Cardiac muscle cell (in vitro differentiated cells and primary cell): Measurements from ENCODE around the gene RPL36. TPM values are rescaled to one million over a fixed set of nuclear protein-coding genes. Genes with fewer than 3 reads are reported as not detected.

ENCODE experiments used
- DNase-seq, 2 donors: peaks; one replicate each; pipeline versions ENCODE4 v3.0.0 to v3.0.0-alpha.2; 2010 to 2017; ENCODE audit warnings: low read depth in 1 of 2, low spot score in 1 of 2
- H3K27ac ChIP-seq: fragments of 200-600 bp; sonication (generic); 2 replicates; pipeline ENCODE4 v1.5.1; 2016
- H3K27me3 ChIP-seq: fragments of 200-600 bp; sonication (generic); 2 replicates; pipeline ENCODE4 v1.6.0; 2016; ENCODE audit warnings: control low read depth
- H3K36me3 ChIP-seq: fragments of 200-600 bp; sonication (generic); 2 replicates; pipeline ENCODE4 v1.5.1; 2016; ENCODE audit warnings: control low read depth
- H3K4me1 ChIP-seq: fragments of 200-600 bp; sonication (generic); 2 replicates; pipeline ENCODE4 v1.8.1; 2017; ENCODE audit warnings: low read depth, mild to moderate bottlenecking, mixed run types
- H3K4me3 ChIP-seq: fragments of 200-600 bp; sonication (generic); 2 replicates; pipeline ENCODE4 v1.5.1; 2016; ENCODE audit warnings: mild to moderate bottlenecking
- H3K9me3 ChIP-seq: fragments of 200-600 bp; sonication (generic); 2 replicates; pipeline ENCODE4 v1.5.1; 2017; ENCODE audit warnings: low read depth, mild to moderate bottlenecking, control low read depth
- polyA plus RNA-seq: library from polyadenylated mRNA; unstranded; fragments of >200 nt; fragmentation: Nextera tagmentation; extraction: Ambion mirVana; gene quantifications from 2 replicates; pipeline ENCODE4 v1.2.1, GENCODE V29; 2016
- total RNA-seq: library from RNA; depleted of rRNA; stranded (reverse); fragments of >200 nt; gene quantifications from 2 replicates; pipeline ENCODE4 v1.2.3, GENCODE V29; 2016
- TF ChIP-seq, protein P1 (sequence below): IDR thresholded peaks from 2 replicates; pipeline ENCODE4 v1.5.1; 2012; ENCODE audit warnings: low read depth, mild to moderate bottlenecking, low read length

RPL36 gene
- total and polyA plus RNA-seq, 2 experiments from 2014 or later, result 829 to 982 TPM

DNA sequence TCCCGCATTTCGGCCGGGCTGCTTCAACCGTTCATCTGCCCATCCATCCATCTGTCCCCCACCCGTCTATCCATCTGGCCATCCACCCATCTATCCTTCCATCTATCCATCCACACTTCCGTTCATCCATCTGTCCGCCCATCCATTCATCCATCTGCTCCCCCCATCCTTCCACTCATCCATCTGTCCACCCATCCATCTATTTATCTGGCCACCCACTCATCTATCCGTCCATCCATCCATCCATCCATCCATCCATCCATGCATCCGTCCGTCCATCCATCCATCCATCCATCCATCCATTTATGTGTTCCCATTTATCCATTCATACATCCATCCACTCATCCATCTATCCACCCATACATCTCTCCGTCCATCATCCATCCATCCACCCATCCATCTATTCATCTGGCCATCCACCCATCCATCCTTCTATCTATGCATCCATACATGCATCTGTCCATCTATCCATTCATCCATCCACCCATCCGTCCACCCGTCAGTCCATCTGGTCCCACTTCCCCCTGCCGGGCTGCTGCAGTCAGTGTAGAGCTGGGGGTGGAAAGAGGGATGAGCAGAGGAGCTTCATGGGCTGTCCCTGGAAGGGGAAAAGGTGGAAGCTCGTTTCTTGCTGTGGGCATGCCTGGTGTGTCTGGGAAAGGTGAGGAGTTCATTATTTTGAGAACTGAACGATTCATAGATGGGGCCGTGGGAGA, 8.5 kb upstream of the RPL36 start:
- peaks cover 5% of the 10 kb centered on the region for H3K4me1 ChIP-seq
- no peak overlapping the region for H3K27ac ChIP-seq
- peak overlapping the region; percentile 53 for H3K4me3 ChIP-seq
- TF ChIP-seq, protein P1, sequence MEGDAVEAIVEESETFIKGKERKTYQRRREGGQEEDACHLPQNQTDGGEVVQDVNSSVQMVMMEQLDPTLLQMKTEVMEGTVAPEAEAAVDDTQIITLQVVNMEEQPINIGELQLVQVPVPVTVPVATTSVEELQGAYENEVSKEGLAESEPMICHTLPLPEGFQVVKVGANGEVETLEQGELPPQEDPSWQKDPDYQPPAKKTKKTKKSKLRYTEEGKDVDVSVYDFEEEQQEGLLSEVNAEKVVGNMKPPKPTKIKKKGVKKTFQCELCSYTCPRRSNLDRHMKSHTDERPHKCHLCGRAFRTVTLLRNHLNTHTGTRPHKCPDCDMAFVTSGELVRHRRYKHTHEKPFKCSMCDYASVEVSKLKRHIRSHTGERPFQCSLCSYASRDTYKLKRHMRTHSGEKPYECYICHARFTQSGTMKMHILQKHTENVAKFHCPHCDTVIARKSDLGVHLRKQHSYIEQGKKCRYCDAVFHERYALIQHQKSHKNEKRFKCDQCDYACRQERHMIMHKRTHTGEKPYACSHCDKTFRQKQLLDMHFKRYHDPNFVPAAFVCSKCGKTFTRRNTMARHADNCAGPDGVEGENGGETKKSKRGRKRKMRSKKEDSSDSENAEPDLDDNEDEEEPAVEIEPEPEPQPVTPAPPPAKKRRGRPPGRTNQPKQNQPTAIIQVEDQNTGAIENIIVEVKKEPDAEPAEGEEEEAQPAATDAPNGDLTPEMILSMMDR, result no peak
- no peak for DNase-seq
- H3K9me3 ChIP-seq, result no peaks in the 10 kb centered on the region
- H3K36me3 ChIP-seq, result no peaks in the 10 kb centered on the region
- no peaks in the 10 kb centered on the region for H3K27me3 ChIP-seq

DNA sequence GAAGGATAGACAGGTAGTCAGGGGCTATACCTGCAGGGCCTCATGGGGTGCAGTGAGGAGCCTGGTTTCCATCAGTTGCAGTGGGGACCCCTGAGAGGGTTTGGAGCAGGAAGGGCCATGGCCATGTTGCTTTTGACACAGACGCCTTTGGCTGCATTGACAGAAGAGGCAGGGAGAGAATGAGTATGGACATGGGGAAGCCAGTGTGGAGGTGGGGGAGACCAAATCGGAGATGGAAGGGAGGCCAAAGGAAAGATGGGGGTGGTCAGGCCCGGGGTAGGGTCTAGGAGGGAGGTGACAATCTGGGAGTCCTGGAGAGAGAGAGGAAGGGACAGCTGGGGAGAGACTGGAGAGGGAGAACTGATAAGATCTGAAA, 8.0 kb upstream of the RPL36 start:
- Histone ChIP-seq H3K27ac (no peak overlapping the region), H3K4me3 (no peak overlapping the region), H3K36me3 (no peaks in the 10 kb centered on the region), H3K9me3 (no peaks in the 10 kb centered on the region), H3K27me3 (no peaks in the 10 kb centered on the region), H3K4me1 (peaks cover 5% of the 10 kb centered on the region)
- TF ChIP-seq, protein P1, result no peak
- no peak for DNase-seq

DNA sequence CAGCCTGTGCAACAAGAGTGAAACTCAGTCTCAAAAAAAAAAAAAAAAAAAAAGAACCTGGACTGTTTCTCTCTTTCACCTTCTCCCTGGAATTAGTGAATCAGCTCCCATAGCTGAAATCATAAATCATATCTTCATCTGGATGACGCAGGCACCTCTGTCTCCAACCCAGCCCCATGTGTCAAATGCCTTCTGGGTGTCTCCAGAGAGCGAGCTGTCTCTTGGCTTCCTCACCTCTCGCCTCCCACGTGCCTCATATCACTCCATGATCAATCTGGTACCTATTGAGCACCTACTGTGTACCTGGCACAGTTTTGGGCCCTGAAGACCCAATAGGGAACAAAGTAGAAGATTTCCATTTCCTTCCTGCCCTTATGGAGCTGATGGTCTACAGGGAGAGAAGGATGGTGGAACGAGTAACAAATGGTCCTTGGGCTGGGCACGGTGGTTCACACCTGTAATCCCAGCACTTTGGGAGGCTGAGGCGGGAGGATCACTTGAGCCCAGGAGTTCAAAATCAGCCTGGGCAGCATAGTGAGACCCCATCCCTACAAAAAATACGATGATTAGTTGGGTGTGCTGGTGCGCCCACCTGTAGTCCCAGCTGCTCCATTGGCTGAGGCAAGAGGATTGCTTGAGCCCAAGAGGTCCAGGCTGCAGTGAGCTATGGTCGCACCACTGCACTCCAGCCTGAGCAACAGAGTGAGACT, 6.8 kb upstream of the RPL36 start:
- Histone ChIP-seq H3K4me1 (peaks cover 5% of the 10 kb centered on the region), H3K27me3 (no peaks in the 10 kb centered on the region), H3K4me3 (no peak overlapping the region), H3K9me3 (no peaks in the 10 kb centered on the region), H3K27ac (no peak overlapping the region), H3K36me3 (no peaks in the 10 kb centered on the region)
- DNase-seq, result no peak
- TF ChIP-seq, protein P1, result no peak

- Histone ChIP-seq H3K27ac (no peak overlapping the region), H3K27me3 (no peaks in the 10 kb centered on the region), H3K36me3 (no peaks in the 10 kb centered on the region), H3K9me3 (no peaks in the 10 kb centered on the region), H3K4me3 (no peak overlapping the region), H3K4me1 (no peaks in the 10 kb centered on the region)
- TF ChIP-seq, protein P1, result no peak
- no peak for DNase-seq
Observed at GRCh38 chr19:5684694-5685430, 5.2 kb upstream of the RPL36 start.

DNA sequence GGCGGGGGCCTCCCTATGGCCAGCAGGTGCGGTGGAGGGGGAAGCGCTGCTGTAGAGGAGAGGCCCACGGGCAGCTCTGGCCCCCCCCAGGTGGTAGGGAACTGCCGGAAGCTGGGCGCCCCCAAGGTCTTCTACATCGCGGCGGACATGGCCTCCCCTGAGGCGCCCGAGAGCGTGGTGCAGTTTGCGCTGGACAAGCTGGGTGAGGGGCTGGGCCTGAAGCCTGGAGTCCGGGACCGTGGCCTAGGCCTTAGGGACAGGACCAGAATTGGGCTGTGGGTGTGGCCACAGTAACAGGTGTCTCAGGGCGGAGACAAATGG, 3.8 kb upstream of the RPL36 start:
- TF ChIP-seq, protein P1, result no peak
- H3K4me3 ChIP-seq, result peak overlapping the region; percentile 53
- no peaks in the 10 kb centered on the region for H3K4me1 ChIP-seq
- peak overlapping the region; percentile 19 for H3K27ac ChIP-seq
- no peaks in the 10 kb centered on the region for H3K9me3 ChIP-seq
- H3K36me3 ChIP-seq, result no peaks in the 10 kb centered on the region
- no peak for DNase-seq
- no peaks in the 10 kb centered on the region for H3K27me3 ChIP-seq
